T follicular helper cell (primary cell): Measurements from ENCODE around the gene CCDC112.

ENCODE experiments used
- DNase-seq: peaks from one replicate; pipeline ENCODE4 v3.0.0-alpha.2; 2020; ENCODE audit warnings: low read depth

CCDC112 gene

DNA sequence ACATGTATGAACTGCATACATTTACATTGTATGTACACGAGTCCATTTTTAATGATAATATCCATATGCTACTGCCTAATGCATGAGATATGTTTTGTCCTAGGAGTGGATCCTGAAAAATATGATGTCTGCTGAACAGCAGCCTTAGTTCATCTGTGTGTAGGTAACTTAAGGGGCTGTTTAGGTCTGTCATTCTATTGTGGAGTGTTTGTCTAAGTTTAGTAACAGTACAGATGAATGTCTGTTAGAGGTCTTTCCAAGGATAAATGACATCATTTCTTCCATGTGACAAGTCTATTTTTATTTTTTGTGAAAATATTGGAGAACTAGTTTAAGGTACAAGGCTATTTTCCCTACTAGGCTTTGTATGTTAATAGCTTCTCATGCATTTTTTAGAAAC is 22.6 kb upstream of the CCDC112 start:
- no peak for DNase-seq

DNA sequence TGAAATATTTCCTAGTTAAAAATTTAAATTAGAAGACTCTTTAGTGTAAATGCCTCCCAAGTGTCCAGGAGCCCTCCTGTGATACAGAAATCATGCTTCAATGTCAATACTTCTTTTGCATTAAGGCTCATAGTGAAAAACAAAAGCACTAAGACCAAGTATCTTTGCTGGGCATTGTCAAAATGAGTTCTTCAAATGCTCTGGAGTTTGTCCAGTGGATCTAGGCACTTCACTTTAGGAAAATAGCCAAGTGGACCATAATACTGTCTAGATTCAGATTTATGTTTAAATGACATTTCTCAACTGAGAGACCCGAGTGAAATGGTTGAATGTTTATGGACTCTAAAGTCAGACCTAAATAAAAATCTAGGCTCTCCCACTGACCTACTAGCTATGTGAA is 21.3 kb upstream of the CCDC112 start:
- no peak for DNase-seq

DNA sequence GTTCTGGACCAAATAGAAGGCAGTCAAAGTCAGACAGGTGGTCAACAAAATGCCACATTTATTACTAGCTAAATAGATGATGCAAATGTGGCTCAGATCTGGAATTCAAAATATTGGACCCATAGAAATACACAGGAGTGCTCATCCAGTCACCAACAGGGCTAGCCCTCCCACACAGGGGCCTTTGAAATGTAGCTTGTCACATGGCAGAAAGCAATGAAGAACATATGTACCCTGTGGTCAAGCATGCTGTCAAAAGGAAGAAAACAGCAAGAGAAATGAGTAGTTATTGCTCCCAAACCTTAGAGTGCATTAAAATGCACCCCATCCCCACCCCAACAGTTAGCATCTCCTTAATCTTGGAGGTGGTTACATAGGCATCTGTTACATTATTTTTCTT is 20.9 kb upstream of the CCDC112 start:
- no peak for DNase-seq

GRCh38 chr5:115313632-115314031 is 17.2 kb upstream of the CCDC112 start:
- DNase-seq = no peak

GRCh38 chr5:115313052-115313451 is 16.6 kb upstream of the CCDC112 start:
- no peak for DNase-seq

DNA sequence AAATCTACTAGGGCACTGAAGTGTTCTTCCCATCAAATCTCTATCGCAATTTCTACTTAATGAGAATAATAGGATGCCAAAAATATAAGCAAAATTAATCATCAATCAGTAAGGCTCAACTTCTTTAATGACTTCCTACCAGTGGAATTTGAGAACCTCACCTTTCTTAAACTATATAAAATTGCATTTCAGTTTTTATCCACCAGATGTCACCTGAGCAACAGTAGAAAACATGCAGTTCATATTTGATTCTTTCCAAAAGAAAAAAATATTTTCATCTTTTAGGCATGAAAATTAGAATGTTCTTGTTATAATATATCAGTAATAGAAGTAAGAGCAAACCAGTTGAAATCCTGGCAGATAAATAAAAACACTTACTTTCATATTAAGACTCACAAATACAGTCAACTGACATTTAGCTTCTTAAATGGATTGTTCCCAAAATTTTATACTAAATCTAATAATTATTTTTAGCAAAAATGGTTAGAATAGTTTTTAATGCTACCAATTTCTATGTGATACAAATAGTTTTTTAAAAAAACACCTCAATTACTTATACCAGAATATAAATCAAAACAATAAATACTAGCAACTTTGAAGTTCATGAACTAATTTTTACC is 13.4 kb upstream of the CCDC112 start:
- DNase-seq = no peak

DNA sequence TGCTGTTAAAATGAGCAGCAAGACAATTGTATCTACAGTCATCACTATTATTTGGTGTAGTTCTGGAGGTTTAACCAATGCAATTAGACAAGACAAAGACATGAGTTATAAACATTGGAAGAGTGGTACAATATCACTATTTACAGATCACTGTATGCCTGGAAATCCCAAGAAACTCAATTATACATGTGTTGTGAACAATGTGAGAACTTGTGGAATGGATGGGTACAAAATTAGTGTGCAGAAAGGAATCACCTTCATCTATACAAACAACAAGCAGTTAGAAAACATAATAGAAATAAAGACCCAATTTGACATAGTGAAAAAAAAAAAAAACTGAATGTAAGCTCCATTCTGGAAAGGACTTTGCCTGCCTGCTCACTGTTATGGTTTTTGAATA is 12.4 kb upstream of the CCDC112 start:
- no peak for DNase-seq

- DNase-seq = no peak
Observed at GRCh38 chr5:115306011-115306536, 9.6 kb upstream of the CCDC112 start.

DNA sequence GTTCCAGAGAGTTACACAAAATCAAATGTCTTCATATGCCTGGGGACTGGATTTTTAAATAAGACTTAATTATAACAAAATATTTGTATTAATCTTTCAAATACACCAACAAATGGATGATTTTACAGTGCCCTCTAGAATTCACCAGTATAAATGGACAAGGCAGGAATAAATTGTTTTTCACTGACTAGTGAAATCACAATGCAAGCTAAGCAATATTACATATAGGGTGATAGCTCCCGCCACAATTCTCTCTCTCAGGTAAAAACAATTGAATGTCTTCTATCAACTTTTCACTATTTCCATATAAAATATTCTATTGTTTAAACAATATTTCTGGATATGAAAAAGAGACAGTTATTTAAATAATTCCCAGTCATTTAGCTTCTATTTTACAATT is 8.0 kb upstream of the CCDC112 start:
- DNase-seq = no peak

- DNase-seq = no peak
Observed at GRCh38 chr5:115298811-115299210, 2.4 kb upstream of the CCDC112 start.

- no peak for DNase-seq
Observed at GRCh38 chr5:115297031-115297430, 577 bp upstream of the CCDC112 start.

DNA sequence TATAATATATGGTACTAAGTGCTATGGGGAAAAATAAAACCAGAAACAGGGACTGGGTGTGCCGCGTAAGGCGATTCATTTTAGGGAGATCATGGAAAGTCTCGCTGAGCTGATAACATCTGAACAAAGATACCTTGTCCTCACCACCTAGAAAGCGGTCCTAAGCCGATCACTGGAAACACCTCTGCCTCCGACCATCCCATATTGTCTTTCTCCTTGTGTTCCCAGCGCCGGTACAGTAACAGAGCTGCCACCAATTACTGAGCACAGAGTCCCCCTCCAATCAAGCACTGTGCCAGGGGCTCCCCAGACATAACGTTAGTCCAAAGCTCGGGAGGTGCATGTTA is 704 bp downstream of the CCDC112 start:
- no peak for DNase-seq

GRCh38 chr5:115291397-115291796 is 5.1 kb downstream of the CCDC112 start:
- no peak for DNase-seq

DNA sequence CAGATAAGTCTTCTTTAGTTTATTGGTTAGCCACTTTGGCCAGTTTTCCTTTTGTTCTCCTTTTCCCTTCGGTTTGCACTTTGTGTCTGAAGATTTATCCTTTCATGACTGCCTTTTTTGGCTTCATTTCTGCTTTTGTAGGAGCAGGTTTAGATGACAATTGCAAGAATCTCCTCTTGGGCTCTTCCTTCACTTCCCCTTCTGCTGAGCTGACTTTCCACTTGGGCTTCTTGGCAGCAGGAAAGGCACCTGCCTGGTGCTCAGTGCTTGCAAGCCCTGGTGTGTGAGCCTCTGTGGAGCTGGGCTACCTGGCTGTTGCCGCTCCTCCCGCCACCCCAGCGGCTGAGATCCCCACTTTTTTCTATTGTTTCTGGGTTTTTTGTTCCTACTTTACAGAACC is 7.3 kb downstream of the CCDC112 start:
- DNase-seq = no peak

DNA sequence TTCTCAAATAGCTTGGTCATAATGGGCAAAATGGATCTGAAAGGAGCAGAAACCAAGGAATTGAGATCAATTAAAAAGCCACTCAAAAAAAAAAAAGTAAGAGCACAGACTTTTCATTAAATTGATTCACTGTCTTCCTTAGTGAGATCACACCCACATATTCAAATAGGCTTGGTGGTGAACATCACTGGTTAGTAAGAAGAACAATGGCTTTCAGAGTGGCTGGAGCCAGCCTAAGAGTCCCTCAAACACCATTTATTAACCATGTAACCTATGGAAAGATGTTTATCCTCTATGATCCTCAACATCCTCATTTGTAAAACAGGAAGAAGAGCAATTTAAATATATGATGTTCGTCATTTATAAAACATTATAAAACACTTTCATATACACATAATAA is 12.4 kb downstream of the CCDC112 start:
- no peak for DNase-seq

DNA sequence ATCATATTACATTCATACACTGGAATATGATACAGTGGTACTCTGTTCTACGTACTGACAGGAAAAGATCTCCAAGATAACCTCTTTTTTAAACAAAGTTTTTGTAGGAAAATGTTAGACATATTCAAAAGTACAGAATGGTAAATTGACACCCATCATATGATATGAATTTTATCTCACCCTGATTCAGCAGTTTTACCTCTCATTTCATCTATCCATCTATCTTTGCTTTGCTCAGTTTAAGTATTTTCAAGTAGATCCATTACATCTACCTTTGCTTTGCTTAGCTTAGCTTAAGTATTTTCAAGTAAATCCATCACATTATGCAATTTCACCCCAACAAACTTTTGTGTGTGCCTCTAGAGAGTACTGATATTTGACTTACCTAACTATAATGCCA is 14.3 kb downstream of the CCDC112 start:
- DNase-seq = no peak

DNA sequence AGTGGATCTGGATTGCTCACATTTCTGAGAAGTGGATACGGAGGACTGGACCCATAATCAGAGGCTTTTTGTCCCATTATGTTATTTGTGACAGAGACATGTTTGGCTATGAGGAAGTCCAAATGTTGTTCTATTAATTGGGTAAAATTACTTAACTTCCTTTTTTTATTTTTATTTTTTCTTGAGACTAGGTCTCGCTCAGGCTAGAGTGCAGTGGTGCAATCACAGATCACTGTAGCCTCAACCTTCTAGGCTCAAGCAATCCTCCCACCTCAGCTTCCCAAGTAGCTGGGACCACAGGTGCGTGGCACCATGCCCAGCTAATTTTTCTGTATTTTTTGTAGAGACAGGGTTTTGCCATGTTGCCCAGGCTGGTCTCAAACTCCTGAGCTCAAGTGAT is 21.9 kb downstream of the CCDC112 start:
- DNase-seq = no peak

GRCh38 chr5:115272297-115272958 is 24.0 kb downstream of the CCDC112 start:
- DNase-seq = no peak

- DNase-seq = no peak
Observed at GRCh38 chr5:115271295-115272050, 25.0 kb downstream of the CCDC112 start.

GRCh38 chr5:115267617-115268016 is 28.8 kb downstream of the CCDC112 start:
- no peak for DNase-seq

DNA sequence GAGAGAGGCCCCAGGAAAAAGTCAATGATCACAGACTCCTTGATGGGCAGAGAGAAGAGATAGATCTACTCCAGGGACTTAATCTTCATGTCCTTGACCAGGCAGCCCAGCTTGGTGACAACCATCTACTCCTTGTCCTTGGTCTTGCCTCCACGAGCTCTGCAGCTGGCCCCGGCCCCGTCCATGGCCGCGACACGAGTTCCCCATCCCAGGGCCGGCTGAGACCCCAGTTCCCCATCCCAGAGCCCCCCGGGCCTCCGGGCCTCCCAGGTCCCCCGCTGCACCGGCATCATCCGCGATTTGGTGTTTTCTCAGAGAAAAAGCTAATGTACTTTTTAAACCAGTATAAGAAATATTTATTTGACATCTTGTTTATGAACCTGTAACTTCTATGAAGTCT is 31.2 kb downstream of the CCDC112 start:
- DNase-seq = no peak

GRCh38 chr5:115264786-115265185 is 31.7 kb downstream of the CCDC112 start:
- DNase-seq = no peak

- DNase-seq = no peak
Observed at GRCh38 chr5:115263078-115263380, 33.4 kb downstream of the CCDC112 start.
